WTC11 (cell line): ENCODE results near the gene SLC25A45.

Experiments used
- NFYB ChIP-seq: sonication (generic); formaldehyde crosslinking; conservative IDR thresholded peaks from 2 replicates; pipeline ENCODE4 v1.8.0; 2022; ENCODE audit warnings: low read depth, missing genetic modification reagents
- NR3C1 ChIP-seq: sonication (generic); formaldehyde crosslinking; conservative IDR thresholded peaks from 2 replicates; pipeline ENCODE4 v1.8.1; 2023; ENCODE audit warnings: low read depth, mild to moderate bottlenecking, missing genetic modification reagents
- SMAD3 ChIP-seq: sonication (generic); formaldehyde crosslinking; IDR thresholded peaks from 2 replicates; pipeline ENCODE4 v1.8.0; 2022; ENCODE audit warnings: missing genetic modification reagents, mild to moderate bottlenecking, borderline replicate concordance
- TF ChIP-seq, protein P1 (sequence below): fragments of 200-600 bp; IDR thresholded peaks from 2 replicates; pipeline ENCODE4 v1.8.0; 2022; ENCODE audit warnings: antibody characterized with exemption
- TF ChIP-seq, protein P2 (sequence below): sonication (generic); formaldehyde crosslinking; IDR thresholded peaks from 2 replicates; pipeline ENCODE4 v1.8.0; 2023; ENCODE audit warnings: missing genetic modification reagents, mild to moderate bottlenecking, borderline replicate concordance
- TF ChIP-seq, protein P3 (sequence below): sonication (generic); formaldehyde crosslinking; IDR thresholded peaks from 2 replicates; pipeline ENCODE4 v1.8.0; 2022; ENCODE audit warnings: mild to moderate bottlenecking, missing genetic modification reagents

DNA sequence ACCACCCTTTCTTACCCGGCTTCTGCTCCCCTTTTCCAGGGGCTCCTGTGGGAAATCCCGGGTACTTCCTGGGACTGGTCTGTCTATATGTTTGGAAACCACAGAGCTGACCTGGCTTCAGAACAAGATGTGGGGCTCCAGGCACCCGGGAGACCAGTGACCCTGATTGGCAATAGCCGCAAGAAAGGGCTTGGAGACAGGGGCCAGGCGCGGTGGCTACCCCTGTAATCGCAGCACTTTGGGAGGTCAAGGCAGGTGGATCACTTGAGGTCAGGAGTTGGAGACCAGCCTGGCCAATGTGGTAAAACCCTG lies 37.0 kb upstream of the SLC25A45 start:
- TF ChIP-seq NR3C1 (no peak), NFYB (CRISPR knock-in tag) (no peak), SMAD3 (CRISPR knock-in tag) (no peak)
- TF ChIP-seq, protein P1, sequence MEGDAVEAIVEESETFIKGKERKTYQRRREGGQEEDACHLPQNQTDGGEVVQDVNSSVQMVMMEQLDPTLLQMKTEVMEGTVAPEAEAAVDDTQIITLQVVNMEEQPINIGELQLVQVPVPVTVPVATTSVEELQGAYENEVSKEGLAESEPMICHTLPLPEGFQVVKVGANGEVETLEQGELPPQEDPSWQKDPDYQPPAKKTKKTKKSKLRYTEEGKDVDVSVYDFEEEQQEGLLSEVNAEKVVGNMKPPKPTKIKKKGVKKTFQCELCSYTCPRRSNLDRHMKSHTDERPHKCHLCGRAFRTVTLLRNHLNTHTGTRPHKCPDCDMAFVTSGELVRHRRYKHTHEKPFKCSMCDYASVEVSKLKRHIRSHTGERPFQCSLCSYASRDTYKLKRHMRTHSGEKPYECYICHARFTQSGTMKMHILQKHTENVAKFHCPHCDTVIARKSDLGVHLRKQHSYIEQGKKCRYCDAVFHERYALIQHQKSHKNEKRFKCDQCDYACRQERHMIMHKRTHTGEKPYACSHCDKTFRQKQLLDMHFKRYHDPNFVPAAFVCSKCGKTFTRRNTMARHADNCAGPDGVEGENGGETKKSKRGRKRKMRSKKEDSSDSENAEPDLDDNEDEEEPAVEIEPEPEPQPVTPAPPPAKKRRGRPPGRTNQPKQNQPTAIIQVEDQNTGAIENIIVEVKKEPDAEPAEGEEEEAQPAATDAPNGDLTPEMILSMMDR, result no peak
- TF ChIP-seq, protein P2, sequence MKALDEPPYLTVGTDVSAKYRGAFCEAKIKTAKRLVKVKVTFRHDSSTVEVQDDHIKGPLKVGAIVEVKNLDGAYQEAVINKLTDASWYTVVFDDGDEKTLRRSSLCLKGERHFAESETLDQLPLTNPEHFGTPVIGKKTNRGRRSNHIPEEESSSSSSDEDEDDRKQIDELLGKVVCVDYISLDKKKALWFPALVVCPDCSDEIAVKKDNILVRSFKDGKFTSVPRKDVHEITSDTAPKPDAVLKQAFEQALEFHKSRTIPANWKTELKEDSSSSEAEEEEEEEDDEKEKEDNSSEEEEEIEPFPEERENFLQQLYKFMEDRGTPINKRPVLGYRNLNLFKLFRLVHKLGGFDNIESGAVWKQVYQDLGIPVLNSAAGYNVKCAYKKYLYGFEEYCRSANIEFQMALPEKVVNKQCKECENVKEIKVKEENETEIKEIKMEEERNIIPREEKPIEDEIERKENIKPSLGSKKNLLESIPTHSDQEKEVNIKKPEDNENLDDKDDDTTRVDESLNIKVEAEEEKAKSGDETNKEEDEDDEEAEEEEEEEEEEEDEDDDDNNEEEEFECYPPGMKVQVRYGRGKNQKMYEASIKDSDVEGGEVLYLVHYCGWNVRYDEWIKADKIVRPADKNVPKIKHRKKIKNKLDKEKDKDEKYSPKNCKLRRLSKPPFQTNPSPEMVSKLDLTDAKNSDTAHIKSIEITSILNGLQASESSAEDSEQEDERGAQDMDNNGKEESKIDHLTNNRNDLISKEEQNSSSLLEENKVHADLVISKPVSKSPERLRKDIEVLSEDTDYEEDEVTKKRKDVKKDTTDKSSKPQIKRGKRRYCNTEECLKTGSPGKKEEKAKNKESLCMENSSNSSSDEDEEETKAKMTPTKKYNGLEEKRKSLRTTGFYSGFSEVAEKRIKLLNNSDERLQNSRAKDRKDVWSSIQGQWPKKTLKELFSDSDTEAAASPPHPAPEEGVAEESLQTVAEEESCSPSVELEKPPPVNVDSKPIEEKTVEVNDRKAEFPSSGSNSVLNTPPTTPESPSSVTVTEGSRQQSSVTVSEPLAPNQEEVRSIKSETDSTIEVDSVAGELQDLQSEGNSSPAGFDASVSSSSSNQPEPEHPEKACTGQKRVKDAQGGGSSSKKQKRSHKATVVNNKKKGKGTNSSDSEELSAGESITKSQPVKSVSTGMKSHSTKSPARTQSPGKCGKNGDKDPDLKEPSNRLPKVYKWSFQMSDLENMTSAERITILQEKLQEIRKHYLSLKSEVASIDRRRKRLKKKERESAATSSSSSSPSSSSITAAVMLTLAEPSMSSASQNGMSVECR (CRISPR knock-in tag), result no peak
- TF ChIP-seq, protein P3, sequence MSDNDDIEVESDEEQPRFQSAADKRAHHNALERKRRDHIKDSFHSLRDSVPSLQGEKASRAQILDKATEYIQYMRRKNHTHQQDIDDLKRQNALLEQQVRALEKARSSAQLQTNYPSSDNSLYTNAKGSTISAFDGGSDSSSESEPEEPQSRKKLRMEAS (CRISPR knock-in tag), result no peak
